IMR-90 (cell line): ENCODE results near the gene MCM6. TPM values are rescaled to one million over a fixed set of nuclear protein-coding genes. Genes with fewer than 3 reads are reported as not detected.

Experiments
- ATAC-seq: fragments of 200-7000 bp; cut with Tn5 transposase; 2 replicates; pipeline ENCODE4 v1.9.1; 2020; ENCODE audit warnings: low read depth, mild to moderate bottlenecking, moderate library complexity
- BruUV-seq: library from RNA; stranded (reverse); fragments of 400-500 nt; replicated peaks from 2 replicates; lab custom pipeline; 2021; lab: Mats Ljungman, UMichigan
- CTCF ChIA-PET: fragments of 300-600 bp; formaldehyde crosslinking; extraction: SDS; loops from one replicate; lab custom pipeline; 2021; ENCODE audit warnings: antibody characterized with exemption; lab: Yijun Ruan, JAX
- POLR2A ChIA-PET: fragments of 300-600 bp; sonication (Branson Sonifier 250); formaldehyde crosslinking; loops from one replicate; lab custom pipeline; 2022; ENCODE audit warnings: antibody characterized with exemption; ENCODE audit not compliant: unreplicated experiment; lab: Charles Lee
- DNase-seq: peaks from one replicate; pipeline ENCODE4 v3.0.0; 2013
- H2AFZ ChIP-seq: replicated peaks from 2 replicates; pipeline ENCODE3; 2013; ENCODE audit warnings: low read length, mild to moderate bottlenecking; ENCODE audit not compliant: poor library complexity
- H2AK5ac ChIP-seq: 2 replicates; pipeline ENCODE4 v1.6.1; 2013; ENCODE audit warnings: low read depth, low read length, inconsistent platforms
- H2AK9ac ChIP-seq: replicated peaks from 2 replicates; pipeline ENCODE3; 2013; ENCODE audit warnings: mild to moderate bottlenecking, low read depth, low read length, moderate library complexity; ENCODE audit not compliant: poor library complexity
- H2BK120ac ChIP-seq: 2 replicates; pipeline ENCODE4 v1.6.1; 2013; ENCODE audit warnings: low read depth, low read length, inconsistent platforms
- H2BK15ac ChIP-seq: 3 replicates; pipeline ENCODE4 v1.6.1; 2013; ENCODE audit warnings: low read depth, low read length, inconsistent platforms
- H2BK20ac ChIP-seq: 2 replicates; pipeline ENCODE4 v1.6.1; 2013; ENCODE audit warnings: low read depth, mild to moderate bottlenecking, inconsistent platforms, low read length, moderate library complexity
- H2BK5ac ChIP-seq: 2 replicates; pipeline ENCODE4 v1.6.1; 2013; ENCODE audit warnings: mild to moderate bottlenecking, low read depth, low read length, inconsistent platforms; ENCODE audit not compliant: poor library complexity, severe bottlenecking
- H3K14ac ChIP-seq: replicated peaks from 2 replicates; pipeline ENCODE4 v1.6.1; 2013; ENCODE audit warnings: low read depth, low read length, inconsistent platforms
- H3K18ac ChIP-seq: 2 replicates; pipeline ENCODE4 v1.6.1; 2013; ENCODE audit warnings: low read depth, low read length, control low read depth
- H3K23ac ChIP-seq: 2 replicates; pipeline ENCODE4 v1.6.1; 2013; ENCODE audit warnings: low read depth, low read length, inconsistent platforms
- H3K27ac ChIP-seq: 2 replicates; pipeline ENCODE4 v1.5.1; 2013; ENCODE audit warnings: mild to moderate bottlenecking, control low read depth, low read length; ENCODE audit not compliant: insufficient read depth
- H3K27me3 ChIP-seq: 2 replicates; pipeline ENCODE4 v1.6.1; 2013; ENCODE audit warnings: low read length; ENCODE audit not compliant: control insufficient read depth, insufficient read depth
- H3K36me3 ChIP-seq: 2 replicates; pipeline ENCODE4 v1.6.1; 2013; ENCODE audit warnings: low read length, mixed read lengths; ENCODE audit not compliant: control insufficient read depth, insufficient read depth
- H3K4ac ChIP-seq: 2 replicates; pipeline ENCODE4 v1.6.1; 2013; ENCODE audit warnings: low read depth, low read length, inconsistent platforms
- H3K4me1 ChIP-seq: 2 replicates; pipeline ENCODE4 v1.6.1; 2013; ENCODE audit warnings: low read length, mixed read lengths; ENCODE audit not compliant: control insufficient read depth, insufficient read depth
- H3K4me2 ChIP-seq: 2 replicates; pipeline ENCODE4 v1.6.1; 2013; ENCODE audit warnings: low read depth, mild to moderate bottlenecking, control low read depth, low read length, moderate library complexity
- H3K4me3 ChIP-seq: 2 replicates; pipeline ENCODE4 v1.5.1; 2013; ENCODE audit warnings: low read depth, mild to moderate bottlenecking, control low read depth, low read length, moderate library complexity; ENCODE audit not compliant: insufficient read depth
- H3K56ac ChIP-seq: 2 replicates; pipeline ENCODE4 v1.6.1; 2013; ENCODE audit warnings: low read length, inconsistent platforms; ENCODE audit not compliant: insufficient read depth; ENCODE audit errors: extremely low read depth
- H3K79me1 ChIP-seq, 2 experiments: 2 replicates each; pipeline ENCODE4 v1.6.1; 2013; ENCODE audit warnings: low read length in 2 of 2, inconsistent platforms in 1 of 2, low read depth in 1 of 2
- H3K9ac ChIP-seq: 2 replicates; pipeline ENCODE4 v1.6.1; 2013; ENCODE audit warnings: low read depth, low read length, control low read depth
- H3K9me1 ChIP-seq: 2 replicates; pipeline ENCODE4 v1.6.1; 2013; ENCODE audit warnings: low read length, inconsistent platforms; ENCODE audit not compliant: insufficient read depth
- H3K9me3 ChIP-seq: 2 replicates; pipeline ENCODE4 v1.6.1; 2013; ENCODE audit warnings: low read length; ENCODE audit not compliant: control insufficient read depth, insufficient read depth
- H4K20me1 ChIP-seq: 2 replicates; pipeline ENCODE4 v1.6.1; 2013; ENCODE audit warnings: low read length, inconsistent platforms; ENCODE audit not compliant: insufficient read depth
- H4K5ac ChIP-seq: 2 replicates; pipeline ENCODE4 v1.6.1; 2013; ENCODE audit warnings: mild to moderate bottlenecking, low read depth, low read length, control low read depth
- H4K8ac ChIP-seq, 2 experiments: 2 replicates each; pipeline ENCODE4 v1.6.1; 2013; ENCODE audit warnings: low read depth in 2 of 2, low read length in 2 of 2, control low read depth in 1 of 2, inconsistent platforms in 1 of 2
- H4K91ac ChIP-seq: 2 replicates; pipeline ENCODE4 v1.6.1; 2013; ENCODE audit warnings: low read depth, low read length, inconsistent platforms; ENCODE audit not compliant: insufficient read depth
- CEBPB ChIP-seq: IDR thresholded peaks from 2 replicates; pipeline ENCODE4 v1.6.1; 2012; ENCODE audit warnings: low read depth, low read length, improper control_type of control experiment
- CHD1 ChIP-seq: IDR thresholded peaks from 2 replicates; pipeline ENCODE4 v1.6.1; 2012; ENCODE audit warnings: low read depth, low read length, improper control_type of control experiment
- CTCF ChIP-seq: conservative IDR thresholded peaks from 2 replicates; pipeline ENCODE4 v1.5.1; 2012; ENCODE audit warnings: mild to moderate bottlenecking, low read depth, low read length, improper control_type of control experiment
- MAFK ChIP-seq: IDR thresholded peaks from 2 replicates; pipeline ENCODE4 v1.6.1; 2012; ENCODE audit warnings: low read depth, low read length, improper control_type of control experiment
- MAZ ChIP-seq: IDR thresholded peaks from 2 replicates; pipeline ENCODE4 v1.6.1; 2012; ENCODE audit warnings: low read depth, mild to moderate bottlenecking, low read length, improper control_type of control experiment, moderate library complexity, borderline replicate concordance
- MXI1 ChIP-seq: IDR thresholded peaks from 2 replicates; pipeline ENCODE4 v1.6.1; 2012; ENCODE audit warnings: low read depth, mild to moderate bottlenecking, low read length, moderate library complexity, borderline replicate concordance
- NFE2L2 ChIP-seq: fragments of 150-350 bp; IDR thresholded peaks from 2 replicates; pipeline ENCODE4 v1.6.1; 2016; ENCODE audit warnings: low read depth, mild to moderate bottlenecking, low read length
- POLR2A ChIP-seq: IDR thresholded peaks from 2 replicates; pipeline ENCODE4 v1.6.1; 2012; ENCODE audit warnings: mild to moderate bottlenecking, low read depth, low read length
- RAD21 ChIP-seq: IDR thresholded peaks from 2 replicates; pipeline ENCODE4 v1.6.1; 2012; ENCODE audit warnings: low read length, improper control_type of control experiment
- RCOR1 ChIP-seq: IDR thresholded peaks from 2 replicates; pipeline ENCODE4 v1.6.1; 2012; ENCODE audit warnings: mild to moderate bottlenecking, low read length, improper control_type of control experiment; ENCODE audit not compliant: insufficient replicate concordance
- RFX5 ChIP-seq: IDR thresholded peaks from 2 replicates; pipeline ENCODE4 v1.8.0; 2012; ENCODE audit warnings: low read depth, mild to moderate bottlenecking, low read length, moderate library complexity
- SMC3 ChIP-seq: fragments of 150-350 bp; IDR thresholded peaks from 2 replicates; pipeline ENCODE4 v1.6.1; 2016; ENCODE audit warnings: low read depth, mild to moderate bottlenecking, antibody characterized with exemption, low read length, moderate library complexity
- USF2 ChIP-seq: fragments of 150-350 bp; IDR thresholded peaks from 2 replicates; pipeline ENCODE4 v1.6.1; 2017; ENCODE audit warnings: mild to moderate bottlenecking, antibody characterized with exemption, low read length, low read depth
- WGBS, 2 experiments: methylation state at CpG; one replicate each; pipeline versions ENCODE4 v1.1.5 to v1.1.7; 2013; ENCODE audit warnings: missing lambda C conversion rate in 2 of 2; ENCODE audit not compliant: insufficient read length in 1 of 2; ENCODE audit errors: extremely low coverage in 2 of 2; 5-methylcytosine and 5-hydroxymethylcytosine counted together
- dilution Hi-C: fragments of 300-500 bp; cut with HindIII; formaldehyde crosslinking; loops from one replicate; pipeline ENCODE4 v1.14.3; 2018; ENCODE audit warnings: low sequenced_read_pairs; ENCODE audit not compliant: unreplicated experiment
- in situ Hi-C: fragments of 300-500 bp; cut with MboI; formaldehyde crosslinking; loops from 3 replicates; pipeline ENCODE4 v1.14.3; 2019; ENCODE audit warnings: low sequenced_read_pairs, inconsistent platforms, mixed read lengths
- intact Hi-C: fragments of 100-400 bp; cut with micrococcal nuclease; formaldehyde crosslinking; loops from 2 replicates; pipeline ENCODE4 v1.10.0; 2022
- polyA plus RNA-seq, 3 experiments: library from polyadenylated mRNA; depleted of rRNA; stranded (reverse); fragments of >200 nt; gene quantifications; 2 replicates each; pipeline ENCODE4 v1.2.3, GENCODE V29; 2012; ENCODE audit warnings: low replicate concordance in 1 of 3
- total RNA-seq: library from RNA; depleted of rRNA; stranded (reverse); fragments of >200 nt; gene quantifications from 2 replicates; pipeline ENCODE4 v1.2.3, GENCODE V29; 2012
- TF ChIP-seq, protein P1 (sequence below): fragments of 150-350 bp; IDR thresholded peaks from 2 replicates; pipeline ENCODE4 v1.6.1; 2016; ENCODE audit warnings: low read depth, mild to moderate bottlenecking, low read length, moderate library complexity, borderline replicate concordance

MCM6 gene
- total and polyA plus RNA-seq, 2 of the 4 experiments (the other 2 are of a cell fraction), result 21.4 to 29.6 TPM

DNA sequence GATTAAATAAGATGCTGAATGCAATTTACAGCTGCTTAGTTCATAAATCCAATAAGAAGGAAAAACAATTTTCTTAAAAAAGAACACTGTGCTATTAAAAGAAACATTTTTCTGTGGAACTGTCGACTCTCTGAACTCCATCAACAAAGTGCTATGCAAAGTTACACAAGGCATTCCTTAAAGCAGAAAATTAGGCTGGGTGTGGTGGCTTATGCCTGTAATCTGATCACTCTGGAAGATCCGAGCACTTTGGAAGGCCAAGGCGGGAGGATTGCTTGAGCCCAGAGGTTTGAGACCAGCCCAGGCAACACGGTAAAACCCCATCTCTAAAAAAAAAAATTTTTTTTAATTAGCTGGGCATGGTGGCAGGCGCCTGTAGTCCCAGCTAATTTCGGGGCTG, 13.0 kb downstream of the MCM6 start:
- Histone ChIP-seq H3K9ac (no peak overlapping the region), H3K4ac (no peak overlapping the region), H3K27me3 (no peaks in the 10 kb centered on the region), H3K14ac (no peak overlapping the region), H3K4me3 (no peak overlapping the region), H4K20me1 (no peaks in the 10 kb centered on the region), H3K23ac (no peak overlapping the region), H3K18ac (no peak overlapping the region), H3K79me1 (0 out of 4 replicates have a peak, but pooled peaks cover 0 to 4% of the 10 kb centered on the region in 2 experiments), H4K5ac (no peak overlapping the region), H2BK20ac (no peak overlapping the region), H2BK120ac (no peak overlapping the region), H4K91ac (no peak overlapping the region), H3K4me1 (no peaks in the 10 kb centered on the region), H3K9me1 (peaks cover 5% of the 10 kb centered on the region), H3K36me3 (peaks cover 13% of the 10 kb centered on the region), H2AK5ac (no peak overlapping the region), H3K56ac (no peak overlapping the region), H2AK9ac (no peak overlapping the region), H3K27ac (no peak overlapping the region), H3K9me3 (no peaks in the 10 kb centered on the region), H2BK15ac (no peak overlapping the region), H4K8ac (no peak overlapping the region), H2AFZ (no peak overlapping the region), H2BK5ac (no peak overlapping the region), H3K4me2 (no peak overlapping the region)
- CTCF ChIA-PET, result no interaction called here
- BruUV-seq, result no TSS peak
- ATAC-seq (peak; percentile 32; the same call in 1 of the 2 replicates), DNase-seq (no peak)
- POLR2A ChIA-PET, result no interaction called here
- WGBS, 2 experiments, result no CpG with 5 or more reads among the region's 6 CpGs
- in situ Hi-C loops (no loop called here), dilution Hi-C loops (no loop called here), intact Hi-C loops (no loop called here)
- TF ChIP-seq, protein P1, sequence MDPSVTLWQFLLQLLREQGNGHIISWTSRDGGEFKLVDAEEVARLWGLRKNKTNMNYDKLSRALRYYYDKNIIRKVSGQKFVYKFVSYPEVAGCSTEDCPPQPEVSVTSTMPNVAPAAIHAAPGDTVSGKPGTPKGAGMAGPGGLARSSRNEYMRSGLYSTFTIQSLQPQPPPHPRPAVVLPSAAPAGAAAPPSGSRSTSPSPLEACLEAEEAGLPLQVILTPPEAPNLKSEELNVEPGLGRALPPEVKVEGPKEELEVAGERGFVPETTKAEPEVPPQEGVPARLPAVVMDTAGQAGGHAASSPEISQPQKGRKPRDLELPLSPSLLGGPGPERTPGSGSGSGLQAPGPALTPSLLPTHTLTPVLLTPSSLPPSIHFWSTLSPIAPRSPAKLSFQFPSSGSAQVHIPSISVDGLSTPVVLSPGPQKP, result no peak
- TF ChIP-seq MAZ (no peak), CHD1 (no peak), POLR2A (no peak), SMC3 (no peak), CTCF (no peak), CEBPB (no peak), NFE2L2 (no peak), MXI1 (no peak), RFX5 (no peak), USF2 (no peak), MAFK (no peak), RCOR1 (no peak), RAD21 (no peak)
